IPS DF 6.9 (cell line): ENCODE results near the gene OR52I2.
A peak's percentile ranks its signal among the peaks of the same experiment; 100 is the strongest.

Source experiments
- DNase-seq: peaks from one replicate; pipeline ENCODE4 v3.0.0-alpha.2; 2013; ENCODE audit warnings: low read depth, low spot score
- H3K27ac ChIP-seq: one replicate; pipeline ENCODE4 v1.5.1; 2013; ENCODE audit warnings: low read length, control low read depth
- H3K27me3 ChIP-seq: 2 replicates; pipeline ENCODE4 v1.6.1; 2013; ENCODE audit warnings: mild to moderate bottlenecking, low read length; ENCODE audit not compliant: control insufficient read depth, insufficient read depth
- H3K36me3 ChIP-seq: 2 replicates; pipeline ENCODE4 v1.6.1; 2013; ENCODE audit warnings: low read length; ENCODE audit not compliant: control insufficient read depth, insufficient read depth
- H3K4me1 ChIP-seq: 2 replicates; pipeline ENCODE4 v1.6.1; 2013; ENCODE audit warnings: low read length; ENCODE audit not compliant: control insufficient read depth, insufficient read depth
- H3K4me3 ChIP-seq: 2 replicates; pipeline ENCODE4 v1.5.1; 2013; ENCODE audit warnings: mild to moderate bottlenecking, low read length
- H3K9me3 ChIP-seq: 2 replicates; pipeline ENCODE4 v1.6.1; 2013; ENCODE audit warnings: low read length, inconsistent platforms; ENCODE audit not compliant: control insufficient read depth, insufficient read depth
- WGBS: extraction: QIAGEN DNeasy Blood & Tissue Kit; methylation state at CpG from one replicate; pipeline ENCODE4 v1.1.7; 2013; ENCODE audit warnings: mixed read lengths, missing lambda C conversion rate; ENCODE audit not compliant: insufficient read length, insufficient coverage; 5-methylcytosine and 5-hydroxymethylcytosine counted together

Gene OR52I2

GRCh38 chr11:4581443-4581842 is at the start of gene OR52I2:
OR52I2 (plus strand) TSS chr11:4581743.
- H3K27ac ChIP-seq = no peak within 1 kb of the TSS
- no peaks in the 10 kb centered on the region for H3K36me3 ChIP-seq
- no peaks in the 10 kb centered on the region for H3K9me3 ChIP-seq
- DNase-seq = no peak
- no peaks in the 10 kb centered on the region for H3K27me3 ChIP-seq
- H3K4me1 ChIP-seq = no peaks in the 10 kb centered on the region
- no peak within 1 kb of the TSS for H3K4me3 ChIP-seq

DNA sequence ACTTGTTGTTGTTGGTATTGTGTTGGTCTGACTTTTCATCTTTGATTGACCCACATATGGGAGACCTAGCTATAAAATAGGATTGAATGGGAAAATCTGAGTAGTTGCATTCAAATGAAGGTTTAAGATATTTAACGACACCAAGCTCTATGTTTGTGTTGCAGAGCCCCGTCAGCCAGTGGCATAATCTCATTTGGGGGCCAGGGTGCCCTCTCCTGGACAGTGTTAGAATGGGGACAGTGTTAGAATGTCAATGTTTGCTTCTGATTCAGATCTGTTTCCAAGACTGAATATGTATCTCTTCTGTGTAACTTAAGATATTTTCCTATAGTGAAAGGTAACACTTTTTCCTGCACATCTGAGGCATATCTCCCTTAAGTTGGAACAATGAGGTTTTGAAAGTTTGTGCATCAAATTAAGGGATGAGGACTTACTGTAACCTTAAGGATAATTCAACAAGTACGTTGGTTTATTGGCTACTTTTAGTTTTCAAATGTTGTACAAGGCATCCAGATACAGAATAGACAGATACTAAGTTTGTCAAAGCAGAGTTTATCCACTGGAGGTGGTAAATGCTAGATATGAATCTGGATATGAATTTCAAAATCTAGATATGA is 41.8 kb upstream of the OR52I2 start:
- Histone ChIP-seq H3K9me3 (no peaks in the 10 kb centered on the region), H3K27me3 (no peaks in the 10 kb centered on the region), H3K36me3 (no peaks in the 10 kb centered on the region), H3K4me1 (no peaks in the 10 kb centered on the region), H3K27ac (no peak overlapping the region), H3K4me3 (no peak overlapping the region)
- WGBS = no CpG with 5 or more reads among the region's 3 CpGs
- DNase-seq = peak; percentile 2

DNA sequence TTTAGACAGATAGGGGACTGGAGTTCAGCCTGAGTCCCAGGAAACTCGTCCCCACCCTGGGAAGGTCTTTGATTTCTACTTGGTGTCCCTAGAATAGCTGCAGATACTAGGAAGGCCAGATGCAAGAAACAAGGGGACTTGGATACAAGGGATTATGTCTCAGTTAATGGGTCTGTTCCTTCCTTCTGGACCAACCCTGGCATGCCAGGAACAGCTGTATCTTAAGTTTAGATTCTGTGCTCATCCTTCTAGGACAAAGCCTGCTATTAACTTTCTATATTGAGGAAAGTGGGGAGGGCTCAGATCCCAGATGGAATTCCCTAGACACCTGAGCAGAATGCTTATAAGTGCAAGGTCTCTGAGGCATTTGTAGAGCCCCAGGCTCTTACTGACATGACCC is 40.5 kb upstream of the OR52I2 start:
- no CpG with 5 or more reads among the region's 1 CpG for WGBS
- no peaks in the 10 kb centered on the region for H3K9me3 ChIP-seq
- no peaks in the 10 kb centered on the region for H3K27me3 ChIP-seq
- H3K4me1 ChIP-seq = no peaks in the 10 kb centered on the region
- no peak overlapping the region for H3K27ac ChIP-seq
- H3K4me3 ChIP-seq = no peak overlapping the region
- no peaks in the 10 kb centered on the region for H3K36me3 ChIP-seq
- no peak for DNase-seq

- no peaks in the 10 kb centered on the region for H3K4me1 ChIP-seq
- no peak overlapping the region for H3K4me3 ChIP-seq
- no peak for DNase-seq
- H3K36me3 ChIP-seq = no peaks in the 10 kb centered on the region
- no peaks in the 10 kb centered on the region for H3K27me3 ChIP-seq
- no peaks in the 10 kb centered on the region for H3K9me3 ChIP-seq
- no peak overlapping the region for H3K27ac ChIP-seq
Observed at GRCh38 chr11:4543561-4543960, 38.0 kb upstream of the OR52I2 start.

GRCh38 chr11:4544891-4545290 is 36.7 kb upstream of the OR52I2 start, which contains the start of gene OR52M1:
OR52M1 (plus strand) TSS chr11:4545191; CDS start chr11:4545191, 0 bp downstream.
- Histone ChIP-seq H3K27ac (no peak within 1 kb of the TSS), H3K27me3 (no peaks in the 10 kb centered on the region), H3K36me3 (no peaks in the 10 kb centered on the region), H3K9me3 (no peaks in the 10 kb centered on the region), H3K4me3 (no peak within 1 kb of the TSS), H3K4me1 (no peaks in the 10 kb centered on the region)
- no peak for DNase-seq
- WGBS = no CpG with 5 or more reads among the region's 5 CpGs

DNA sequence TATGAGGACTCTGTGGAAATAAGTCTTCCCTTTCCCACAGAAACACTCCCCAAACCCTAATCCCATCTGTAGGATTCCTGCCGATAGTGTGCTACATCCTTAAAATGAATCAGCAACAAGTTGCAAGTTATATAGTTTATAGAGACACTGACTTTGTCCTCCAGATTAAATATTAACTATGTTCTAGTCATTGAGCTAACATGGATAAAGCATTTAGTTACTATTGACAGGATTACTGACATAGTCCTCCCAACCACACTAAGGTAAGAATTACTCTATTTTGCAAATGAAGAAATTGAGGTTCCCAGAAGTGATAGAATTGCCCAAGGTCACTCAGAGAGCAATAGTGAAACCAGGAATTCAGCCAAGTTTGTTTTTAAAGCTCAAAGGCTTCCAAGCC is 34.7 kb upstream of the OR52I2 start:
- no CpG with 5 or more reads among the region's 1 CpG for WGBS
- no peaks in the 10 kb centered on the region for H3K36me3 ChIP-seq
- no peak overlapping the region for H3K27ac ChIP-seq

GRCh38 chr11:4547416-4547815 is 34.1 kb upstream of the OR52I2 start:
- Histone ChIP-seq H3K27me3 (no peaks in the 10 kb centered on the region), H3K27ac (no peak overlapping the region), H3K4me1 (no peaks in the 10 kb centered on the region), H3K36me3 (no peaks in the 10 kb centered on the region), H3K9me3 (no peaks in the 10 kb centered on the region), H3K4me3 (no peak overlapping the region)
- DNase-seq = no peak
- no CpG with 5 or more reads among the region's 4 CpGs for WGBS

More for the DNA sequence above, 34.7 kb upstream of the OR52I2 start:
- DNase-seq = no peak
- H3K9me3 ChIP-seq = no peaks in the 10 kb centered on the region
- H3K4me3 ChIP-seq = no peak overlapping the region
- no peaks in the 10 kb centered on the region for H3K4me1 ChIP-seq
- H3K27me3 ChIP-seq = no peaks in the 10 kb centered on the region

GRCh38 chr11:4551346-4551979 is 30.1 kb upstream of the OR52I2 start:
- Histone ChIP-seq H3K27ac (no peak overlapping the region), H3K4me3 (no peak overlapping the region), H3K36me3 (no peaks in the 10 kb centered on the region), H3K27me3 (no peaks in the 10 kb centered on the region), H3K4me1 (no peaks in the 10 kb centered on the region), H3K9me3 (no peaks in the 10 kb centered on the region)
- DNase-seq = no peak
- no CpG with 5 or more reads among the region's 8 CpGs for WGBS

GRCh38 chr11:4559527-4560440 is 21.8 kb upstream of the OR52I2 start:
- H3K27me3 ChIP-seq = no peaks in the 10 kb centered on the region
- DNase-seq = no peak
- no peaks in the 10 kb centered on the region for H3K9me3 ChIP-seq
- H3K4me3 ChIP-seq = no peak overlapping the region
- no CpG with 5 or more reads among the region's 8 CpGs for WGBS
- H3K4me1 ChIP-seq = peaks cover 4% of the 10 kb centered on the region; the same call in 1 of the 2 replicates
- no peaks in the 10 kb centered on the region for H3K36me3 ChIP-seq
- no peak overlapping the region for H3K27ac ChIP-seq

GRCh38 chr11:4560467-4560866 is 21.1 kb upstream of the OR52I2 start:
- H3K27ac ChIP-seq = no peak overlapping the region
- WGBS = no CpG with 5 or more reads among the region's 1 CpG

More at GRCh38 chr11:4560467-4560866, 21.1 kb upstream of the OR52I2 start:
- no peak for DNase-seq
- Histone ChIP-seq H3K4me3 (no peak overlapping the region), H3K9me3 (no peaks in the 10 kb centered on the region), H3K36me3 (no peaks in the 10 kb centered on the region), H3K27me3 (no peaks in the 10 kb centered on the region), H3K4me1 (peaks cover 4% of the 10 kb centered on the region; the same call in 1 of the 2 replicates)
